Fibroblast of villous mesenchyme (primary cell): ENCODE measurements around the gene TGFB1. TPM values are rescaled to one million over a fixed set of nuclear protein-coding genes. Genes with fewer than 3 reads are reported as not detected.
A peak's percentile ranks its signal among the peaks of the same experiment; 100 is the strongest.

ENCODE experiments used
- DNase-seq: peaks from one replicate; pipeline ENCODE4 v3.0.0-alpha.2; 2010; ENCODE audit warnings: low read depth
- H3K4me3 ChIP-seq: 2 replicates; pipeline ENCODE4 v1.5.1; 2011; ENCODE audit warnings: low read depth, mild to moderate bottlenecking, low read length
- total RNA-seq: library from RNA; depleted of rRNA; stranded (reverse); fragments of >200 nt; gene quantifications from 2 replicates; pipeline ENCODE4 v1.2.3, GENCODE V29; 2012
- TF ChIP-seq, protein P1 (sequence below): IDR thresholded peaks from 2 replicates; pipeline ENCODE4 v1.5.1; 2012; ENCODE audit warnings: low read depth, mild to moderate bottlenecking, low read length; ENCODE audit not compliant: insufficient read depth

TGFB1 gene
- total RNA-seq, 1 donor: 7.8 TPM

DNA sequence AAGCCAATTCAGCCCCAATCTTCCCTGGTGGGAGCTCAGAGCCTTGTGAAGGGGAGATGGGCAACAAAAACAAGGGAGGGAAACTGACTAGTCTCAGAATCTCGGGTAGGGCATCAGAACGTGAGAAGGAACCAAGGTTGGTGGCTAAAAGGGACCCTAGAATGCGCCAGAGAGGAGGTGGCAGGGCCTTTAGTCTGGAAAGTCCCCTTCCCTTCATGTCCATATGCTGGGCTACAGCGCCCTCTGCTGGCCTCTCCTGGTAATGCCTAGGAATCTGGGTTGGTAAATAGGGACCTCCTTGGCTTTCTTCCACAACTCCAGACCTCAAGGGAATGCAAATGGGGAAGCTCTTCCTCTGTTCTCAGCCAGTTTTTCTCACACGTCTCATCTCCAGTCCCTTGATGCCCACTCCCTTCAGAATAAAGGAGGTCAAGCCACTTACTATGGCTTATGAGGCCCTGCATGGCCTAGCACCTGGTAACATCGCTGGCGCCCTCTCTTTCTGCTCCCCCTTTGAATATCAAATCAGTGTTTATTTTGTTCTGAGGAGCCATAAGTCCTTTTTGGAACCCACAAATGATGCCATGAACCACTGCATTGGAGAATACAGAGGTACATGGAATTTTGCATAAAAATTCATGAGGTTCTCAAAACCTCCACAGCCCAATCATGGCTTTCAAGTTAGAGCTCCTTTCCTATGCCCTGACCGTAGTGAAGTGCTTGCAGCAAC lies 45.1 kb downstream of the TGFB1 start:
- TF ChIP-seq, protein P1, sequence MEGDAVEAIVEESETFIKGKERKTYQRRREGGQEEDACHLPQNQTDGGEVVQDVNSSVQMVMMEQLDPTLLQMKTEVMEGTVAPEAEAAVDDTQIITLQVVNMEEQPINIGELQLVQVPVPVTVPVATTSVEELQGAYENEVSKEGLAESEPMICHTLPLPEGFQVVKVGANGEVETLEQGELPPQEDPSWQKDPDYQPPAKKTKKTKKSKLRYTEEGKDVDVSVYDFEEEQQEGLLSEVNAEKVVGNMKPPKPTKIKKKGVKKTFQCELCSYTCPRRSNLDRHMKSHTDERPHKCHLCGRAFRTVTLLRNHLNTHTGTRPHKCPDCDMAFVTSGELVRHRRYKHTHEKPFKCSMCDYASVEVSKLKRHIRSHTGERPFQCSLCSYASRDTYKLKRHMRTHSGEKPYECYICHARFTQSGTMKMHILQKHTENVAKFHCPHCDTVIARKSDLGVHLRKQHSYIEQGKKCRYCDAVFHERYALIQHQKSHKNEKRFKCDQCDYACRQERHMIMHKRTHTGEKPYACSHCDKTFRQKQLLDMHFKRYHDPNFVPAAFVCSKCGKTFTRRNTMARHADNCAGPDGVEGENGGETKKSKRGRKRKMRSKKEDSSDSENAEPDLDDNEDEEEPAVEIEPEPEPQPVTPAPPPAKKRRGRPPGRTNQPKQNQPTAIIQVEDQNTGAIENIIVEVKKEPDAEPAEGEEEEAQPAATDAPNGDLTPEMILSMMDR: peak; percentile 97
- DNase-seq: peak; percentile 94
- H3K4me3 ChIP-seq: peak overlapping the region; percentile 87

DNA sequence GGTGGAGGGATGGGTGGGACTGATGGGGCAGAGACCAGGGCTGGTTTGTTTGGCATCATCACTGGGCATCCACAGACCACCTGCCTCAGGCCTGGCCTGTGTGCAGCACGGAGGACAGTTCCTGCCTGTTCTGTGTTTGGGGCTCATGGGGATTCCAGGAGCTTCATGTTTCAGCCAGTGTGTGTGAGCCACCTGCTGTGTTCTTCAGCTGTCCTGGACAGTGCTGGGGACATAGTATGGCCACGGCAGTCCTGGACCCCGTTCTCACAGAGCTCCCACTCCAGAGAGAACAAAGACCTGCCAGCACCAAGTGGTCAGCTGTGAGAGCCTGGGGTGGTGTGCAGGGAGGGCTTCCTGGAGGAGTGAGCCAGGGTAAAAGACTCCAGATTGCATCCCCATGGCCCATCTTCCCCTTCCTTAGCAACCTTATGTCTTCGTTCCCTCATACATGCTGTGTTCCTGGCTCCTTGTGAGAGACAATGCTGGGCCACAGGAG lies 45.7 kb downstream of the TGFB1 start:
- H3K4me3 ChIP-seq: no peak overlapping the region
- DNase-seq: no peak
- TF ChIP-seq, protein P1: no peak

DNA sequence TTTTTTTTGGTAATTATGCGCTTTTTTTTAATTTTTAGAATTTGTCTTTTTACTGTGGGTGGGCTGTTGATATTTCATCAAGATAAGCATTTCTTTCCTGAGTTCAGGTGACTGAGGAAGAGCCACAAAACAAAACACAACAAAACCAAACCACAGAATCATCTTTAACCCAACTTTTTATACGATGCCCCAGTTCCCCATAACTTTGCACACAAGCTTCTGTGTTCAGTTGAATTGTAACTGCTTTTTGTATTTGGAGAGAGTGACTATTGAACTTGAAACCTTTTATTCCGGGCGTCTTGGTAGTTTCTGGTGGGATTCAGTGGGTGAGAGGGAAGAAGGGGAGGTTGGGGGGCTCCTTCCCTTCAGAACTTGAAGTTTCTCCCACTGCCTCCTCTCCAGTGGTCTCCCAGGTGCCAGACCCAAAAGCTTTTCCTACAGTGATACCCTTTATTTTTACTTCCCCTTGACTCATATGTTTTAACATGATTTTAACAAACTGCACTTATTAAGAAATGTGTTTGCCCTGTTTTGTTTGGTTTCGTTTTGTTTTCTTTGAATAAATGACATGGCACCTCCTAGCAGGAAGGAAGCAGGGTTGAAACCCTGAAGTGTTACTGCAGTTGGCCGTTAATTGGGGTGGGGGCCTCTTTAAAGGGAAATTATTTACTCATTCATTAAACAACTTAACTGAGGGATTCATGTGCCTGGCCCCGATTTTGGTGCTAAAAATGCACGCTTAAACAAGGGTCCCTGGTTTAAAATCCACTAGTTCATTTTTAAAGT lies 46.4 kb downstream of the TGFB1 start:
- TF ChIP-seq, protein P1: no peak
- no peak overlapping the region for H3K4me3 ChIP-seq
- no peak for DNase-seq

DNA sequence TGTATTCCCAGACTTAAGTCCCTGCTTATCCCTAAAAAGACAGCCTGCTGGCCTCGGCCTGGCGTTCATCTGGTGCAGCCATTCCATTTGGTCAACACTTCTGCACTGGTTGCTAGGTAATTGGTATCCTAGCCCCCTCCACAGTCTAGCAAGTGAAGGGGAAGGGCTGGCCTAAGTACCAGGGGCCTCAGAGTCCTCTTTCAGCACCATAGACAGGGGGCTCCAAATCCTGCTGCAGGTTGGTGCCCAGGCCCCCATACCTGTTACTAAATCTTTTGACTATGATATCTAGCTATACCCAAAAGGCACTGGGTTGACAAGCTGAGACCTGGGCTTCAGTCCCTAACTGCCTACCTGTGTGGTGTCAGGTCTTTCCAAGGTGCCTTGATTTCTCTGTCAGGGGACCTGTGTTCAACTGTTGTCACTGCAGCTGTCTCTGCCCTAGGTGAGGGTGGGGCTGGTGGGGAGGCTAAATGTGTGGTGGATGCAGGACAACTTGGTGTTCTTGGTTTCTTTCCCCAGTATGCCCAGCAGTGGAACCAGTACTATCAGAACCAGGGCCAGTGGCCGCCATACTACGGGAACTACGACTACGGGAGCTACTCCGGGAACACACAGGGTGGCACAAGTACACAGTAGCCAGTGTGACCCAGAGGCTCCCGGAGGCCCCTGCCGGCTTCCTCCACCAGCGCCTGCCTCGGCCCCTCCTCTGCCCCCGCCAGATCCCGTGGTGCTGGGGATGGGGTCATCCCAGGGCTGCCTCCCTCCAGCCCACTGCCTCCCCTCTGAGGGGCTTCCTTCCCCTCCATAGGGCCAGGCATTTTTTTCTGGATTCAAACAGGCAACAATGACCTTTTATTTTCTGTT lies 47.6 kb downstream of the TGFB1 start:
- no peak overlapping the region for H3K4me3 ChIP-seq
- TF ChIP-seq, protein P1: no peak
- no peak for DNase-seq

DNA sequence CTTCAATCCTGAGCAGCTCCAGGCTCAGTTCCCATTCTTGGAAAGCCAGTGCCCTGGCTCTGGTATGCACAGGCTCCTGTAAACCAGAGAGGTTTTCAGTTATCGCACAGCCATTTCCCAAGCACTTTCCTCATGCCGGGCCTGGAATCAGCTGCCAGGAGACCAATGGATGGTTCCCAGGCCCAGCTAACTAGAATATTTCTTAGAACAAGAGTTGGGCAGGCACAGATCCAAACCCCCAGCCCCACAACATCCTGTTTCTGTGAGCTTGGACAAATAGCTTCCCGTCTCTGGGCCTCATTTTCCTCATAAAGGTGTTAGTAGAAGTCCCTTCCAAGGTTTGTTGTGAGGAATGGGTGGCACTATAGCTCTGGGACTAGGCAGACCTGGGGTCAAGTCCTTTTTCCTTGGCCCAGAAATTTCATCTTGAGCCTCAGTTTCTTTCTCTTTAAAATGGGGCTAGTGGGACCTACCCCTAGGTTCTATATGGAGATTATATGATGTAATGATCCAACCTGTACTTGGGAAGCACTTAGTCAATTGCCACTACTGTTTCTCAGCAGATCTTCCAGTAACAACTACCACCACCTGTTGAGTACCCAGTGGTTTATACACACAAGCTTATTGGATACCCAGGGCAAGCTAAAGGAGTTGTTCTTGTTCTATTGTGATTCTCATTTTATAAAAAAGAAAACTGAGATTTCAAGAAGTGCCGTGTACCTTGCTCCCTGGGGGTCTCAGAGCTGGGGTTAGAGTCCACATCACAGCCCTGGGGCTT lies 48.8 kb downstream of the TGFB1 start:
- DNase-seq: no peak
- TF ChIP-seq, protein P1: no peak
- no peak overlapping the region for H3K4me3 ChIP-seq

DNA sequence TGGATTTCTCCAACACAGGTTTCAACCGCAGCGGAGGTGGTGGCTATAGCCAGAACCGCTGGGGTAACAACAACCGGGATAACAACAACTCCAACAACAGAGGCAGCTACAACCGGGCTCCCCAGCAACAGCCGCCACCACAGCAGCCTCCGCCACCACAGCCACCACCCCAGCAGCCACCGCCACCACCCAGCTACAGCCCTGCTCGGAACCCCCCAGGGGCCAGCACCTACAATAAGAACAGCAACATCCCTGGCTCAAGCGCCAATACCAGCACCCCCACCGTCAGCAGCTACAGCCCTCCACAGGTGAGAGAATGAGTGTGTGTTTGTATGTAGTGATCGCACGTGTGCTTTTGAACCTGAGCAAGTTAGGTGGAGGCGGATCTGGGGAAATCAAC lies 49.8 kb downstream of the TGFB1 start:
- DNase-seq: no peak
- TF ChIP-seq, protein P1: no peak

More for the DNA sequence above, 49.8 kb downstream of the TGFB1 start:
- no peak overlapping the region for H3K4me3 ChIP-seq
